LNCaP clone FGC (cell line): Measurements from ENCODE around the gene PCGF1.

ENCODE experiments used
- DNase-seq: peaks from one replicate; pipeline ENCODE4 v3.0.0-alpha.2; 2011; ENCODE audit warnings: low read depth
- H3K4me3 ChIP-seq: 2 replicates; pipeline ENCODE4 v1.5.1; 2011; ENCODE audit warnings: mild to moderate bottlenecking, low read depth, low read length, control low read depth
- TF ChIP-seq, protein P1 (sequence below): IDR thresholded peaks from 2 replicates; pipeline ENCODE4 v1.5.1; 2012; ENCODE audit warnings: mild to moderate bottlenecking; ENCODE audit not compliant: control insufficient read depth, insufficient read depth; ENCODE audit errors: extremely low read depth

Gene PCGF1

DNA sequence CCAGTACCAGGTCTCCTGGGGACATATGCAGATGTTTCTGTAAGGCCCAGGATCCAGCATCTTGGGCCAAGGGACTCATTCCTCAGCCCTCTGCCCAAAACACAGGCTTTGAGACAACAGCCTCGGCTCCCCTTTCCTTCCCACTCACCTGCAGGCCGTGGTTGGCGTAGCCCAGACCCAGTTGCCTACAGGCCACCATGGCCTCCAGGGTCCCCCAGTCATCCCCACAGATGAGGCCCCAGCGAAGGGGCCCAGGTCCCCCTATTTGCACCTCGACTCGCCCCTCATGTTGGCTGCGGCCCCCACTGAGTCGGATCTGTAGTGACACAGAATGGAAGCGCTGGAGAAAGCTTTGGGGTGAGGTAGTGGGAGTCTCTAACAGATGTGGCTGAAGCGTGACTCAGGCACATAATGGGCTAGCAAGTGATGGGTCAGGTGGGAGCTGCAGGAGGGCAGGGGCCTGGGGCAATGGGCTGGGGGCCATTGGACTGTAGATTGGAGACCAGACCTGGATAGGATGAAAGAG lies 28.0 kb upstream of the PCGF1 start:
- DNase-seq: no peak

DNA sequence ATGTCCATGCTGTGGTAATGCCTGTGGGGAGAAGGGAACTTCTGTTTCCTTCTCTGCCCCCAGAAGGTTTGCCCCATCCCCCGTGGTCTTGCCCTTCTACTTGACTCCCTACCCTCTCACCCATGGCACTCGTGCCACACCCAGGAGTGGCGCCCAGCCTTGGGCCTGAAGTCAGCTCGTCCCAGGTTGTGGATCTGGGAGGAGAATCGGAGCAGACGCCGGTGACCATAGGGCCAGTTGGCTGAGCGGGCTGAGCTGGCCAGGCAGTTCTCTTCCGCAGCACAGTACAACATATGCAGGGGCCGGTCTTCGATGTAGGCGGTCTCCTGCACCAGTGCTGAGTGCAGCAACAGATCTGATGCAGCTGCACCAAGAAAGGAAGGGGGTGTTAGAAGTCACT lies 26.9 kb upstream of the PCGF1 start:
- TF ChIP-seq, protein P1, sequence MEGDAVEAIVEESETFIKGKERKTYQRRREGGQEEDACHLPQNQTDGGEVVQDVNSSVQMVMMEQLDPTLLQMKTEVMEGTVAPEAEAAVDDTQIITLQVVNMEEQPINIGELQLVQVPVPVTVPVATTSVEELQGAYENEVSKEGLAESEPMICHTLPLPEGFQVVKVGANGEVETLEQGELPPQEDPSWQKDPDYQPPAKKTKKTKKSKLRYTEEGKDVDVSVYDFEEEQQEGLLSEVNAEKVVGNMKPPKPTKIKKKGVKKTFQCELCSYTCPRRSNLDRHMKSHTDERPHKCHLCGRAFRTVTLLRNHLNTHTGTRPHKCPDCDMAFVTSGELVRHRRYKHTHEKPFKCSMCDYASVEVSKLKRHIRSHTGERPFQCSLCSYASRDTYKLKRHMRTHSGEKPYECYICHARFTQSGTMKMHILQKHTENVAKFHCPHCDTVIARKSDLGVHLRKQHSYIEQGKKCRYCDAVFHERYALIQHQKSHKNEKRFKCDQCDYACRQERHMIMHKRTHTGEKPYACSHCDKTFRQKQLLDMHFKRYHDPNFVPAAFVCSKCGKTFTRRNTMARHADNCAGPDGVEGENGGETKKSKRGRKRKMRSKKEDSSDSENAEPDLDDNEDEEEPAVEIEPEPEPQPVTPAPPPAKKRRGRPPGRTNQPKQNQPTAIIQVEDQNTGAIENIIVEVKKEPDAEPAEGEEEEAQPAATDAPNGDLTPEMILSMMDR: no peak
- DNase-seq: no peak
- H3K4me3 ChIP-seq: no peak overlapping the region

More for the DNA sequence above, 28.0 kb upstream of the PCGF1 start:
- TF ChIP-seq, protein P1: no peak
- H3K4me3 ChIP-seq: no peak overlapping the region

DNA sequence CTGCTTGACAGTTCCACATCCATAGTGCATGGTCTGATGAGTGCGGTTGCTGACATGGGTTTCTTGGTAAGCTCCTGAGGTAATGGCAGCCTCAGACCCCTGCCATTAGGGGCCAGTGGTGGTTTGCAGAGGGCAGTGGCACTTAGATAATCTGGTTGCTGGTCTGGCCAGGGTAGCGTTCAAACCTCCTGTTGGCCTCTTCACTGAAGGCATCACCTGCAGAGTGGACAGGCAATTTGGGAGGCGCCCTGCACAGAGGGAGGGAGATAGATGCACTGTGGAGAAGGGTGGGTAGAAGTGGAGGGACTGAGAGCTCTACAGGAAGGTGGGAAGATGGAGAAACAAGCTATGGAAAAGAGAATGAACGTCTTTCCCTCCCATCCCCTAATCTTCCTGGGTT lies 26.0 kb upstream of the PCGF1 start:
- TF ChIP-seq, protein P1: no peak
- DNase-seq: no peak
- H3K4me3 ChIP-seq: no peak overlapping the region

DNA sequence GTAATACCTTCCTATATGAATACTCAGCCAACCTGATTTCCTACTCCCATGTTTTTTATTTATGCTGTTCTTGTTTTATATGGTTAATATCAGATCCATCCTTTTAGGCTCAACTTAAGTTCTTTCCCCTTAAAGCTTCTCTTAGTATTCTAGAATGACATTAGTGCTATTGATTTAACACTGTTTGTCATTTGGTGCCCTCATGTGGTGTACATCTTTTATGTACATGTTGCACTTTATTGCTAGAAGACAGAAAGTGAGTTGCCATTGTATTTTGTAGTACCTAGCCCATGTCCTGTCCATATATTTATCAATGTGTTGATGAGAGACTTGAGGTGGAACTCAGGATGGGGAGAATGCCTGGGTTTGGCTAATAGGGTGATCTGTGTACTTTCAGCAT lies 24.7 kb upstream of the PCGF1 start:
- DNase-seq: no peak
- TF ChIP-seq, protein P1: peak; percentile 52
- H3K4me3 ChIP-seq: no peak overlapping the region

DNA sequence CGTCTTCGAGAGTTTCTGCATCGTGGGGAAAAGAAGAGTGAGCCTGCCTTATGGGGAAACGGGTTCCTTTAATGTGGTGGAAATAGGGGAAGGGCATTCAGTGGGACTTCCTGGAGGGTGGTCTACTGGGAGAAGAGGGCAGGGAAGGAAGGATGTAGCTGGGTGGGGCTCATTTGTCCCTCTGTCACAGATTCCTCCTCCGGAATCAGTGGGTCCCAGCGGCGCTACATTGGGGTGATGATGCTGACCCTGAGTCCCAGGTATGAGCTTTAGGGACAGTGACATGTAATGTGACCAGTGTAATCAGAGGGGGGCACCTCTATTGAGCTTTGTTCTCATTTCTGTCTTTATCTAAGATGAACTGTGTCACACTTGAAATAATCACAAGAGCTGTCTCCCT lies 24.2 kb upstream of the PCGF1 start:
- no peak overlapping the region for H3K4me3 ChIP-seq
- TF ChIP-seq, protein P1: no peak
- DNase-seq: no peak

DNA sequence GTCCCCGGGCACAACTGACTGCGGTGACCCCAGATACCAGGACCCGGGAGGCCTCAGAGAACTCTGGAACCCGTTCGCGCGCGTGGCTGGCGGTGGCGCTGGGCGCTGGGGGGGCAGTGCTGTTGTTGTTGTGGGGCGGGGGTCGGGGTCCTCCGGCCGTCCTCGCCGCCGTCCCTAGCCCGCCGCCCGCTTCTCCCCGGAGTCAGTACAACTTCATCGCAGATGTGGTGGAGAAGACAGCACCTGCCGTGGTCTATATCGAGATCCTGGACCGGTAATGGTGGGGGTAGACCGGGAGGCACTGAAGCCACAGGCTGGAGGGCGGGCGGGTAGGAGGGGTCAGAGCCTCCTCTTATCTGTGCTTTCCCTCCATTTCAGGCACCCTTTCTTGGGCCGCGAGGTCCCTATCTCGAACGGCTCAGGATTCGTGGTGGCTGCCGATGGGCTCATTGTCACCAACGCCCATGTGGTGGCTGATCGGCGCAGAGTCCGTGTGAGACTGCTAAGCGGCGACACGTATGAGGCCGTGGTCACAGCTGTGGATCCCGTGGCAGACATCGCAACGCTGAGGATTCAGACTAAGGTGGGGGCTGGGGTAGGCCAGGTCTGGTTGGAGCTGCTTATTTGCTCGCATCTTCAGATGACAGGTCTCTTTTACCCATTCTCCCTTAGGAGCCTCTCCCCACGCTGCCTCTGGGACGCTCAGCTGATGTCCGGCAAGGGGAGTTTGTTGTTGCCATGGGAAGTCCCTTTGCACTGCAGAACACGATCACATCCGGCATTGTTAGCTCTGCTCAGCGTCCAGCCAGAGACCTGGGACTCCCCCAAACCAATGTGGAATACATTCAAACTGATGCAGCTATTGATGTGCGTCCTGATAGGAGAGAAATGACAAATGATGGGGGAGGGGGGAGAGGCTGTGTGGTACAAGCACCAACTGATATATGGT lies 23.0 kb upstream of the PCGF1 start:
- TF ChIP-seq, protein P1: no peak
- DNase-seq: no peak

More for the DNA sequence above, 23.0 kb upstream of the PCGF1 start:
- H3K4me3 ChIP-seq: peak overlapping the region; percentile 83
